HepG2 (cell line): ENCODE data around the gene OR7G2. TPM values are rescaled to one million over a fixed set of nuclear protein-coding genes. Genes with fewer than 3 reads are reported as not detected.

Source experiments
- ATAC-seq: fragments of 200-7000 bp; cut with Tn5 transposase; 3 replicates; pipeline ENCODE4 v1.9.1; 2020; ENCODE audit warnings: mild to moderate bottlenecking, moderate library complexity
- BruUV-seq: library from RNA; stranded (reverse); fragments of 400-500 nt; replicated peaks from 2 replicates; lab custom pipeline; 2021; lab: Mats Ljungman, UMichigan
- CTCF ChIA-PET: fragments of 300-600 bp; formaldehyde crosslinking; extraction: SDS; loops from one replicate; lab custom pipeline; 2021; ENCODE audit warnings: low total read pairs, inconsistent platforms, low intra/inter-chr PET ratio; lab: Yijun Ruan, JAX
- POLR2A ChIA-PET: fragments of 350-600 bp; sonication (Branson Sonifier 250); formaldehyde crosslinking; loops from one replicate; lab custom pipeline; 2020; ENCODE audit warnings: antibody characterized with exemption, inconsistent platforms; lab: Yijun Ruan, JAX
- DNase-seq: peaks from one replicate; pipeline ENCODE4 v3.0.0-alpha.2; 2015; ENCODE audit warnings: low spot score
- FAIRE-seq: peaks from 3 replicates; lab custom pipeline; 2011; peaks lifted over from hg19 to GRCh38; lab: Jason Lieb, UNC
- H2AFZ ChIP-seq: one replicate; pipeline ENCODE4 v1.6.1; 2011; ENCODE audit warnings: low read length, inconsistent platforms
- H3K27ac ChIP-seq: fragments of 300-600 bp; 3 replicates; pipeline ENCODE4 v1.8.0; 2011; ENCODE audit warnings: mixed run types, mild to moderate bottlenecking, mixed read lengths, low read length, inconsistent platforms; ENCODE audit not compliant: insufficient read depth; ENCODE audit errors: extremely low read length
- H3K27me3 ChIP-seq, 2 experiments: fragments of 200-600 bp in 1 of 2; 2 replicates in 1 of 2; 3 replicates in 1 of 2; pipeline versions ENCODE4 v1.6.0 to v1.8.0; 2011; ENCODE audit warnings: low read length in 2 of 2, mild to moderate bottlenecking in 2 of 2, moderate library complexity in 2 of 2, inconsistent platforms in 1 of 2; ENCODE audit not compliant: insufficient read depth in 2 of 2, control insufficient read depth in 1 of 2
- H3K36me3 ChIP-seq, 2 experiments: fragments of 200-600 bp in 1 of 2; replicated peaks in 1 of 2; 2 replicates in 1 of 2; 3 replicates in 1 of 2; pipeline versions ENCODE4 v1.5.1 to v1.8.0; 2011; ENCODE audit warnings: low read length in 2 of 2, inconsistent platforms in 1 of 2; ENCODE audit not compliant: insufficient read depth in 2 of 2, control insufficient read depth in 1 of 2
- H3K4me1 ChIP-seq: 2 replicates; pipeline ENCODE4 v1.5.1; 2012; ENCODE audit warnings: low read length, inconsistent platforms; ENCODE audit not compliant: insufficient read depth
- H3K4me2 ChIP-seq: 2 replicates; pipeline ENCODE4 v1.6.0; 2011; ENCODE audit warnings: low read depth, low read length, inconsistent platforms
- H3K4me3 ChIP-seq, 3 experiments: fragments of 200-600 bp in 1 of 3; sonication (generic), shearing (Covaris generic) in 1 of 3; replicated peaks in 1 of 3; 2 replicates each; pipeline ENCODE4 v1.5.1; 2011 to 2016; ENCODE audit warnings: low read length in 3 of 3, inconsistent platforms in 2 of 3, low read depth in 2 of 3, mild to moderate bottlenecking in 2 of 3, control low read depth in 1 of 3, mixed read lengths in 1 of 3; ENCODE audit not compliant: insufficient read depth in 1 of 3
- H3K79me2 ChIP-seq: one replicate; pipeline ENCODE4 v1.6.1; 2011; ENCODE audit warnings: low read length, inconsistent platforms; ENCODE audit not compliant: insufficient read depth
- H3K9ac ChIP-seq: 2 replicates; pipeline ENCODE4 v1.6.0; 2011; ENCODE audit warnings: mild to moderate bottlenecking, low read depth, low read length, inconsistent platforms; ENCODE audit not compliant: insufficient read depth
- H3K9me3 ChIP-seq: 2 replicates; pipeline ENCODE4 v1.5.1; 2012; ENCODE audit warnings: mild to moderate bottlenecking, low read length
- H4K20me1 ChIP-seq: 2 replicates; pipeline ENCODE4 v1.6.0; 2011; ENCODE audit warnings: inconsistent platforms, mild to moderate bottlenecking, low read length, moderate library complexity; ENCODE audit not compliant: insufficient read depth
- PLSCR1 ChIP-seq: sonication (generic); formaldehyde crosslinking; IDR thresholded peaks from 2 replicates; pipeline ENCODE4 v1.5.0; 2020; ENCODE audit warnings: missing genetic modification reagents, mild to moderate bottlenecking, borderline replicate concordance
- PREB ChIP-seq: sonication (generic); formaldehyde crosslinking; IDR thresholded peaks from 2 replicates; pipeline ENCODE4 v1.4.0; 2020; ENCODE audit warnings: missing genetic modification reagents
- ZFP1 ChIP-seq: IDR thresholded peaks from 2 replicates; pipeline ENCODE4 v1.6.1; 2016
- ZNF276 ChIP-seq: sonication (generic); formaldehyde crosslinking; IDR thresholded peaks from 2 replicates; pipeline ENCODE4 v1.4.0; 2020; ENCODE audit warnings: mild to moderate bottlenecking, low read depth, missing genetic modification reagents
- ZNF580 ChIP-seq: IDR thresholded peaks from 2 replicates; pipeline ENCODE4 v1.6.1; 2016; ENCODE audit warnings: low read depth, borderline replicate concordance
- WGBS: methylation state at CpG from one replicate; pipeline ENCODE4 v1.1.6; 2017; ENCODE audit warnings: low lambda C conversion rate; 5-methylcytosine and 5-hydroxymethylcytosine counted together
- in situ Hi-C: cut with HindIII; loops from 2 replicates; pipeline ENCODE4 v1.10.0; 2017; ENCODE audit warnings: low pct_unique_long_range_greater_than_20kb; ENCODE audit not compliant: extremely low pct_ligation_motif_present
- intact Hi-C: fragments of 100-400 bp; cut with micrococcal nuclease; formaldehyde crosslinking; loops from one replicate; pipeline ENCODE4 v1.10.0; 2022; ENCODE audit not compliant: unreplicated experiment
- polyA plus RNA-seq, 8 experiments: library from polyadenylated mRNA; depleted of rRNA in 3 of 8; stranded (reverse) in 7 of 8; unstranded in 1 of 8; fragments of >200 nt; fragmentation: Illumina TruSeq in 4 of 8; extraction: Trizol in 4 of 8; gene quantifications; 2 replicates each; pipeline versions ENCODE4 v1.2.1 to v1.2.3, GENCODE V29; 2011 to 2016; ENCODE audit warnings: low read depth in 4 of 8, missing spikeins in 1 of 8, mixed read lengths in 1 of 8; ENCODE audit not compliant: insufficient read depth in 1 of 8
- total RNA-seq, 5 experiments: library from RNA; depleted of rRNA; stranded (reverse); fragments of >200 nt; fragmentation: Illumina TruSeq; extraction: Trizol; gene quantifications; 2 replicates each; pipeline ENCODE4 v1.2.3, GENCODE V29; 2016; ENCODE audit warnings: low read depth in 1 of 5

The OR7G2 gene
- total and polyA plus RNA-seq, 2 of the 13 experiments (the other 11 are each of a cell fraction or from before 2014, with no cell fraction given) = not detected

- TF ChIP-seq PREB (CRISPR knock-in tag) (no peak), ZNF580 (CRISPR knock-in tag) (no peak), PLSCR1 (CRISPR knock-in tag) (no peak)
Observed at GRCh38 chr19:9128171-9128570, 20.9 kb upstream of the OR7G2 start (continued).

- no peaks in the 10 kb centered on the region for H3K9me3 ChIP-seq
- no peaks in the 10 kb centered on the region for H3K27me3 ChIP-seq
- no peak within 1 kb of the TSS for H3K4me2 ChIP-seq
- FAIRE-seq = no peak
- in situ Hi-C loops = loop anchor here (25.0 kb wide), 1 partner anchor 660 kb away; no protein-coding TSS in a partner anchor
- H3K9ac ChIP-seq = no peak within 1 kb of the TSS
- H3K79me2 ChIP-seq = no peaks in the 10 kb centered on the region
- no peak for DNase-seq
- H3K4me1 ChIP-seq = no peaks in the 10 kb centered on the region
- 4% methylated on average over 1 of the region's 1 CpG for WGBS
- BruUV-seq = no TSS peak
- ATAC-seq = no peak
- no peaks in the 10 kb centered on the region for H3K36me3 ChIP-seq
- CTCF ChIA-PET = no interaction called here
- TF ChIP-seq ZNF276 (CRISPR knock-in tag) (no peak), ZFP1 (CRISPR knock-in tag) (no peak)
- POLR2A ChIA-PET = no interaction called here
- intact Hi-C loops = no loop called here
- no peak within 1 kb of the TSS for H2AFZ ChIP-seq
- H3K27ac ChIP-seq = no peak within 1 kb of the TSS
- H3K4me3 ChIP-seq = no peak within 1 kb of the TSS
- no peaks in the 10 kb centered on the region for H4K20me1 ChIP-seq
Observed at GRCh38 chr19:9126900-9127405, 19.7 kb upstream of the OR7G2 start, which contains the start of gene OR7G3. Gene OR7G3, minus strand, starts transcription at chr19:9126950. Its CDS starts 0 bp downstream, at chr19:9126950.
